Measurements from ENCODE around the gene PRKAR2A. TPM values are rescaled to one million over a fixed set of nuclear protein-coding genes. Genes with fewer than 3 reads are reported as not detected.
"Not testable (repeated sequence)": the region's sequence is repeated elsewhere in the genome, so short reads cannot be mapped to it uniquely, and the experiment has no call there.

The PRKAR2A gene
- total RNA-seq, 1 experiment from 2014 or later: 61.3 TPM

DNA sequence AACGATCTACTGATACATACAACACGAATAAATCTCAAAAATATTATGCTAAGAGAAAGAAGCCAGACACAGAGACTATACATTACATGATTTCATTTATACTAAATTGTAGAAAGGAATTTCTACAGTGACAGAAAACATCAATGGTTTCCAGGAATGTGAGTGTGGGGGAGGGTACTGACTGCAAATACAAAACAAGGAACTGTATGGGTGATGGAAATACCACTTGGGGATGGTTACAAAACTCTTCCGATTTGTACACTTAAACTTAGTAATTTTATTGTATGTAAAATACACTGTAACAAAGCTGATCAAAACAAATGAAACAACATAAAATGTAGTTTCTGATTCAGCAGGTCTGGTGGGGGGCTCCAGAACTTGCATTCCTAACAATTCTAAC is 84.9 kb downstream of the PRKAR2A start:
- no peak overlapping the region for H3K27ac Mint-ChIP-seq (ENCODE audit: low read depth, unreplicated experiment)
- H3K9me3 Mint-ChIP-seq (ENCODE audit: unreplicated experiment): no peaks in the 10 kb centered on the region
- no peak for DNase-seq (ENCODE audit: unreplicated experiment)
- H3K27me3 Mint-ChIP-seq (ENCODE audit: insufficient read depth, unreplicated experiment): no peaks in the 10 kb centered on the region
- BruUV-seq (replicated peaks): no TSS peak
- TF ChIP-seq, protein P1, sequence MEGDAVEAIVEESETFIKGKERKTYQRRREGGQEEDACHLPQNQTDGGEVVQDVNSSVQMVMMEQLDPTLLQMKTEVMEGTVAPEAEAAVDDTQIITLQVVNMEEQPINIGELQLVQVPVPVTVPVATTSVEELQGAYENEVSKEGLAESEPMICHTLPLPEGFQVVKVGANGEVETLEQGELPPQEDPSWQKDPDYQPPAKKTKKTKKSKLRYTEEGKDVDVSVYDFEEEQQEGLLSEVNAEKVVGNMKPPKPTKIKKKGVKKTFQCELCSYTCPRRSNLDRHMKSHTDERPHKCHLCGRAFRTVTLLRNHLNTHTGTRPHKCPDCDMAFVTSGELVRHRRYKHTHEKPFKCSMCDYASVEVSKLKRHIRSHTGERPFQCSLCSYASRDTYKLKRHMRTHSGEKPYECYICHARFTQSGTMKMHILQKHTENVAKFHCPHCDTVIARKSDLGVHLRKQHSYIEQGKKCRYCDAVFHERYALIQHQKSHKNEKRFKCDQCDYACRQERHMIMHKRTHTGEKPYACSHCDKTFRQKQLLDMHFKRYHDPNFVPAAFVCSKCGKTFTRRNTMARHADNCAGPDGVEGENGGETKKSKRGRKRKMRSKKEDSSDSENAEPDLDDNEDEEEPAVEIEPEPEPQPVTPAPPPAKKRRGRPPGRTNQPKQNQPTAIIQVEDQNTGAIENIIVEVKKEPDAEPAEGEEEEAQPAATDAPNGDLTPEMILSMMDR (IDR thresholded peaks at IDR 0.05; ENCODE audit: unreplicated experiment): no peak
- CTCF ChIA-PET: interaction anchor here (0.7 kb wide), 2 partner anchors 167 to 1540 kb away, joined by 4 read pairs; no protein-coding TSS in a partner anchor
- POLR2A ChIA-PET: interaction anchor here (0.6 to 0.7 kb wide), 2 partner anchors 53 to 68 kb away, joined by 3 to 5 read pairs; no protein-coding TSS in a partner anchor
- no peak overlapping the region for H3K4me3 Mint-ChIP-seq (ENCODE audit: unreplicated experiment)
- H3K4me1 Mint-ChIP-seq (ENCODE audit: insufficient read depth, unreplicated experiment): no peaks in the 10 kb centered on the region
- intact Hi-C loops (cut with micrococcal nuclease): no loop called here
- H3K36me3 Mint-ChIP-seq (ENCODE audit: insufficient read depth, unreplicated experiment): peaks cover 39% of the 10 kb centered on the region

DNA sequence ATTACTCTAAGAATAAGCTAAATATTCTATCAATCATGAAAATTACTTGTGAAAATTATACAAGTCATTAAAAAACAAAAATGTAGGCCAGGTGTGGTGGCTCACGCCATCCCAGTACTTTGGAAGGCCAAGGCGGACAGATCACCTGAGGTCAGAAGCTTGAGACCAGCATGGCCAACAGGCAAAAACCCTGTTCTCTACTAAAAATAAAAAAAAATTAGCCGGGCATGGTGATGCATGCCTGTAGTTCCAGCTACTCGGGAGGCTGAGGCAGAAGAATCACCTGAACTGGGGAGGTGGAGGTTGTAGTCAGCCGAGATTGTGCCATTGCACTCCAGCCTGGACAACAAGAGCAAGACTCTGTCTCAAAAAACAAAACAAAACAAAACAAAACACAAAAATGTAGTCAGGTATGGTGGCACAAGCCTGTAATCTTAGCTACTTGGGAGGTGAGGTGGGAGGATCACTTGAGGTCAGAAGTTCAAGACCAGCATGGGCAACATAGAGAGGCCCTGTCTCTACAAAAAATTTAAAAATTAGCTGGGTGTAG is 87.6 kb downstream of the PRKAR2A start:
- H3K4me3 Mint-ChIP-seq (ENCODE audit: unreplicated experiment); DNase-seq (ENCODE audit: unreplicated experiment); H3K27me3 Mint-ChIP-seq (ENCODE audit: insufficient read depth, unreplicated experiment); POLR2A ChIA-PET; H3K9me3 Mint-ChIP-seq (ENCODE audit: unreplicated experiment); H3K27ac Mint-ChIP-seq (ENCODE audit: low read depth, unreplicated experiment); intact Hi-C loops (cut with micrococcal nuclease); H3K4me1 Mint-ChIP-seq (ENCODE audit: insufficient read depth, unreplicated experiment); BruUV-seq (replicated peaks): not testable (repeated sequence)
- CTCF ChIA-PET: interaction anchor here (0.6 to 2.2 kb wide), 4 partner anchors 8 to 192 kb away, joined by 3 to 19 read pairs (median 3); no protein-coding TSS in a partner anchor
- peaks cover 40% of the 10 kb centered on the region for H3K36me3 Mint-ChIP-seq (ENCODE audit: insufficient read depth, unreplicated experiment)

DNA sequence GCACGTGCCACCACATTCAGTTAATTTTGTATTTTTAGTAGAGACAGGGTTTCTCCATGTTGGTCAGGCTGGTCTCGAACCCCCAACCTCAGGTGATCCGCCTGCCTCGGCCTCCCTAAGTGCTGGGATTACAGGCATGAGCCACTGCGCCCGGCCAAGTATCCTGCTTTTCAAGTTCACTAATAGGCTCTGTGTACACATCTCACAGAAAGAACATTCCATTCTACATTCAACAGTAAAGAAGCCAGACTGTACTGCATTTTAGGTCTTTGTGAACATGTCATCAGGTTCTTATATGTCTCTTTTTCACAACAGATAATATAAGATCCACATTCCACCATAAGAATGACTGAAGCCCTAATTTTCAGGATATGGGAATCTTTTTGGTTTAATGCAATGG is 88.1 kb downstream of the PRKAR2A start:
- BruUV-seq (replicated peaks); intact Hi-C loops (cut with micrococcal nuclease); H3K27ac Mint-ChIP-seq (ENCODE audit: low read depth, unreplicated experiment); H3K9me3 Mint-ChIP-seq (ENCODE audit: unreplicated experiment); H3K4me1 Mint-ChIP-seq (ENCODE audit: insufficient read depth, unreplicated experiment); H3K4me3 Mint-ChIP-seq (ENCODE audit: unreplicated experiment); POLR2A ChIA-PET; H3K27me3 Mint-ChIP-seq (ENCODE audit: insufficient read depth, unreplicated experiment); DNase-seq (ENCODE audit: unreplicated experiment): not testable (repeated sequence)
- CTCF ChIA-PET: interaction anchor here (0.6 to 2.2 kb wide), 3 partner anchors 9 to 193 kb away, joined by 3 to 19 read pairs (median 3); no protein-coding TSS in a partner anchor
- peaks cover 41% of the 10 kb centered on the region for H3K36me3 Mint-ChIP-seq (ENCODE audit: insufficient read depth, unreplicated experiment)

DNA sequence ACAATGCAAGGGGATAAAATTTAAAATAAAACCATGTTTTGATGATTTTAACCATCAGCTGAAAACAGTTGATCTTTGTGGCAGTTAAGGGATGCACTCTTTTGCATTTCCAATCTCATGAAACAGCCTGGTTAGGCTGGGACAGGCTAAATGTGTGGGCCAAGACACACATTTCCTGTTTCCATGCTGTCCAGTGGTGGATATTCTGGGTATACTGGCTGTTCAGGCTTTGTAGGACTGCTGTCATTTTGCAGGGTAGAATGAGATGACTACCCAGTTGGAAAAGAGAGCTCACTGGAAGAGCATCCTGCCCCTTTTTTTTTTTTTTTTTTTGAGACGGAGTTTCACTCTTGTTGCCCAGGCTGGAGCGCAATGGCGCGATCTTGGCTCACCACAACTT is 88.6 kb downstream of the PRKAR2A start:
- DNase-seq (ENCODE audit: unreplicated experiment): no peak
- H3K4me3 Mint-ChIP-seq (ENCODE audit: unreplicated experiment): no peak overlapping the region
- CTCF ChIA-PET: interaction anchor here (0.7 to 2.2 kb wide), 2 partner anchors 20 to 228 kb away, joined by 4 to 19 read pairs; no protein-coding TSS in a partner anchor
- intact Hi-C loops (cut with micrococcal nuclease): no loop called here
- POLR2A ChIA-PET: no interaction called here
- no TSS peak for BruUV-seq (replicated peaks)
- TF ChIP-seq, protein P1 (IDR thresholded peaks at IDR 0.05; ENCODE audit: unreplicated experiment): no peak
- no peaks in the 10 kb centered on the region for H3K4me1 Mint-ChIP-seq (ENCODE audit: insufficient read depth, unreplicated experiment)
- peaks cover 38% of the 10 kb centered on the region for H3K36me3 Mint-ChIP-seq (ENCODE audit: insufficient read depth, unreplicated experiment)
- H3K27ac Mint-ChIP-seq (ENCODE audit: low read depth, unreplicated experiment): no peak overlapping the region
- no peaks in the 10 kb centered on the region for H3K27me3 Mint-ChIP-seq (ENCODE audit: insufficient read depth, unreplicated experiment)
- no peaks in the 10 kb centered on the region for H3K9me3 Mint-ChIP-seq (ENCODE audit: unreplicated experiment)

DNA sequence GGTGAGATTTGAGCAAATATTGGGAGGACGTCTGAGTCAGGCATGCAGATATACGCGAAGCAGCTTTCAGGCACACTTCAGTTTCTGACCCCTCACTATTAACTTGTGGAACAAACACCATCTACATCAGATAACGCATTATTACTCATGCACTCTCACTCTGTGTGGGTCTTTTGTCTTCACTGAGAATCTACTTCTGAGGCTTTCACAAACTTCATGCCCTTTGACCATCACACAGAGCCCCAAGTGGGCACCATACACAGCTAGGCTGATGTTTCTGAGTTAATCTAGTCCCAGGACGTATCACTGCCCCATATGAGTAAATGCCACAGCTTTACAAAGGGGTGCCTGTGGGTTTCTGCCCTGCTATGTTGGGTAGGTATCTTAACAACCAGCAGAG is 91.0 kb downstream of the PRKAR2A start:
- Mint-ChIP-seq H3K4me1 (ENCODE audit: insufficient read depth, unreplicated experiment) (no peaks in the 10 kb centered on the region), H3K36me3 (ENCODE audit: insufficient read depth, unreplicated experiment) (peaks cover 49% of the 10 kb centered on the region), H3K27ac (ENCODE audit: low read depth, unreplicated experiment) (no peak overlapping the region), H3K9me3 (ENCODE audit: unreplicated experiment) (no peaks in the 10 kb centered on the region), H3K27me3 (ENCODE audit: insufficient read depth, unreplicated experiment) (no peaks in the 10 kb centered on the region), H3K4me3 (ENCODE audit: unreplicated experiment) (no peak overlapping the region)
- no peak for DNase-seq (ENCODE audit: unreplicated experiment)
- POLR2A ChIA-PET: interaction anchor here (0.6 kb wide), 1 partner anchor 229 kb away, joined by 4 read pairs; no protein-coding TSS in a partner anchor
- BruUV-seq (replicated peaks): no TSS peak
- intact Hi-C loops (cut with micrococcal nuclease): no loop called here
- TF ChIP-seq, protein P1 (IDR thresholded peaks at IDR 0.05; ENCODE audit: unreplicated experiment): no peak
- CTCF ChIA-PET: interaction anchor here (0.7 to 1.6 kb wide), 3 partner anchors 10 to 72 kb away, joined by 3 to 4 read pairs (median 4); no protein-coding TSS in a partner anchor

Data from MCF 10A (cell line).